ENCODE results near the gene DENND1B. TPM values are rescaled to one million over a fixed set of nuclear protein-coding genes. Genes with fewer than 3 reads are reported as not detected.

DENND1B gene
- total RNA-seq, 2 experiments from 2014 or later, result 22.5 to 27.9 TPM

DNA sequence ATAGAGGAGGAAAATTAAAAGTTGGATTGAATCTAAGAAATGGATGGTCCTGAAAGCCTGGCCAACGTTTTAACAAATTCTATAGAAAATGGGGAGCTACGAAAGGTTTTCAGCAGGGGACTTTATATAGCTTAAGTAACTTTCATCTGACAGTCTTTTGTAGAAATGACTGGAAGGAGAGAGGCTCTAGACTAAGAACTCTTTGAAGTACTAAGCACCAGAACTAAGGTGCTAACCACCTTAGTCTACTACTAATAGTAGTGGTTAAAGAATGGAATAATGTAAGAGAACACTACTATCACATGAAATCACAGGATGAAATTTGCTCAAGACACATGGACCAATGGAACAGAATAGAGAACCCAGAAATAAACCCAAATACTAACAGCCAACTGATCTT, 126.1 kb downstream of the DENND1B start:
- H3K4me3 Mint-ChIP-seq, result no peak overlapping the region
- H3K4me1 Mint-ChIP-seq (ENCODE audit: low read depth), result no peaks in the 10 kb centered on the region
- POLR2A ChIA-PET, result no interaction called here
- no peaks in the 10 kb centered on the region for H3K9me3 Mint-ChIP-seq (ENCODE audit: insufficient read depth)
- H3K36me3 Mint-ChIP-seq (ENCODE audit: low read depth), result peaks cover 9% of the 10 kb centered on the region
- no peak overlapping the region for H3K27ac Mint-ChIP-seq
- no peaks in the 10 kb centered on the region for H3K27me3 Mint-ChIP-seq (ENCODE audit: low read depth)
- DNase-seq (no peak), ATAC-seq (no peak)
- CTCF ChIA-PET, result interaction anchor here (2.6 kb wide), 1 partner anchor 220 kb away, joined by 7 read pairs; no protein-coding TSS in a partner anchor

DNA sequence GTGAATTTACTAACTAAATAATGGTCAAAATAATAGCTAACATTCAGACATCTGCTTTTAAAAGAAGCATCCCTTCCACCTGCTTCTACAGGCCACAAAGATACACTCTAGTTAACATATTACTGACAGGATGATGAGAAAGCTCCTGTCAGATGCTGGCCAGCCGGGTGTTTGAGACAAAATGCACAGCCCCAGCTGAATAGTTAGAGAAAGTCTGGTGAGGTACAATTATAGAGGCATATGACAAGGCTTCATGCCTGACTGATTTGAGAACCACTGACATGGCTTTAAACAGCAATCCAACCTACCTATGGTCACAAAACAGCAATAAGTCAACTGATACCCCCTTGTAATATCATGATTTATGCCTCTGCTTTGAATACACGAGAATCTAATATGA, 137.0 kb downstream of the DENND1B start:
- ATAC-seq (no peak), DNase-seq (no peak)
- no peaks in the 10 kb centered on the region for H3K9me3 Mint-ChIP-seq (ENCODE audit: insufficient read depth)
- no peak overlapping the region for H3K4me3 Mint-ChIP-seq
- CTCF ChIA-PET, result interaction anchor here (0.9 kb wide), 1 partner anchor 230 kb away, joined by 3 read pairs; no protein-coding TSS in a partner anchor
- peaks cover 25% of the 10 kb centered on the region for H3K36me3 Mint-ChIP-seq (ENCODE audit: low read depth)
- H3K27ac Mint-ChIP-seq, result no peak overlapping the region
- no peaks in the 10 kb centered on the region for H3K4me1 Mint-ChIP-seq (ENCODE audit: low read depth)
- no peaks in the 10 kb centered on the region for H3K27me3 Mint-ChIP-seq (ENCODE audit: low read depth)
- POLR2A ChIA-PET, result no interaction called here

DNA sequence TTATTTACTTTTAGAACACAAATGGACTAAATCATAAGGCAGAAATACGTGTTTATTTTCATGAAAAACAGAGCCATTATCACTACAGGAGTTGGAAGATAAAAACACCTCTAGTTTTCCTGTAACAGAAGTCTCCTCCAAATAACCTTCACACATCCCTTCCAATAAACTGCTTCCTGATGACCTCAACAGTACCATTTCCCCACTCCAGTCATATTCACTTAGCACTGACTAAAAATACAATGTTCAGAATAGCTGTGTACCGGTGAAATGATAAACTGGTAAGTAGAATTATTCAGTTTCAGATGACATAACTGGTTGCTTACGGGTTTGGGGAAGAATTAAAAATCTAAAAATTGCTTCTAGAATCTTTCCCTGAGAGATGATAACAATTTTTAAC, 137.9 kb downstream of the DENND1B start:
- Mint-ChIP-seq H3K27ac (no peak overlapping the region), H3K36me3 (ENCODE audit: low read depth) (peaks cover 28% of the 10 kb centered on the region), H3K9me3 (ENCODE audit: insufficient read depth) (no peaks in the 10 kb centered on the region), H3K4me3 (no peak overlapping the region), H3K27me3 (ENCODE audit: low read depth) (no peaks in the 10 kb centered on the region), H3K4me1 (ENCODE audit: low read depth) (no peaks in the 10 kb centered on the region)
- DNase-seq, result no peak
- ChIA-PET CTCF (interaction anchor here (0.9 kb wide), 1 partner anchor 231 kb away, joined by 3 read pairs; no protein-coding TSS in a partner anchor), POLR2A (no interaction called here)
- no peak for ATAC-seq

DNA sequence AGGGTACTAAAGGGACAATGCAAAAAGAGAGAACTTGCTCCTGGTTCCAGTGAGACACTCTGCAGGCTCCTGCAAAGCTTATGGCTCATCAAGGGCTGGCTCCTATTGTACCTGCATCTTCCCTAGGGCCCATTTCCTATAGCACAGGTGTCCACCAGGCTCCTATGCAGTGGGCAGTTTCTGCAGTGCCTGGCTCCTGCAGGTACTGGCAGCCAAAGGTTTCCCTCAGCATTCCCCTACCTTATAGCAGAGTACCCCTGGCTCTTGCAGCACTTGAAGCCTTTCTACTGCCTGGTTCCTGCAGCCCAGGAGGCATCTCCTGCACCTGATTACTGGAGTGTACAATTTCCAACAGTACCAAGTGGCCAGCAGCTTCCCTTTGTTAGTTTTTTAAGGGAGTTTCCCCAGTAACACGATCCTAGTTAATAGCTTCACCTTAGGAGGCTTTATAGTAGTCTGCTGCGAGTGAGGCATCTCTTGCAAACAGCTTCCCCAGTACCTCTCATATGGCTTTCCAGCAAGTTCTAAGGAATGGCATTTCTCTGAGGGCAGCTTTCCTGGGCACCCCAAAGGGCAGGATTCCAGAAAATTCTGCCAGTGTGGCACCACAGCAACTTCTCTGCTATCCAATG, 141.7 kb downstream of the DENND1B start:
- no peak for ATAC-seq
- peaks cover 34% of the 10 kb centered on the region for H3K36me3 Mint-ChIP-seq (ENCODE audit: low read depth)
- H3K9me3 Mint-ChIP-seq (ENCODE audit: insufficient read depth), result peaks cover 4% of the 10 kb centered on the region
- ChIA-PET POLR2A (no interaction called here), CTCF (interaction anchor here (0.9 kb wide), 1 partner anchor 235 kb away, joined by 3 read pairs; no protein-coding TSS in a partner anchor)
- H3K4me1 Mint-ChIP-seq (ENCODE audit: low read depth), result no peaks in the 10 kb centered on the region
- no peak overlapping the region for H3K4me3 Mint-ChIP-seq
- H3K27ac Mint-ChIP-seq, result no peak overlapping the region
- no peak for DNase-seq
- H3K27me3 Mint-ChIP-seq (ENCODE audit: low read depth), result no peaks in the 10 kb centered on the region

DNA sequence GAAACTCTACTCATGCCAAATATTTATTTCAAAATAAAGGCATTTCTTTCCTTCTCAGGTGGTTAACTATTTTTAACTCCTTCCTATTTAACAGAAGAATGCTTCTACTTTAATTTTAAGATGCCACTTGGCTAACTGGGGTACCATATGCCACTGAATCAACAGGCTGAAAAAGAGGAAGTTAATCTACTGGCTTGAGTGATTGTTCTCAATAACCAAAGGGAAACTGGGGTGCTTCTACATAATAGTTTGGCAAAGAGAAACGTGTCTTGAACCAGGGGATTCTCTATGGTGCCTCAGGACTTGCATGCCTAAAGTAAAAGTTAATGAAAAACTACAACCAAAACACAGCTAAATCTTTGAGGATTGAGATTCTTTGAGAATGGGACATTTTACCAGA, 142.6 kb downstream of the DENND1B start:
- Mint-ChIP-seq H3K36me3 (ENCODE audit: low read depth) (peaks cover 39% of the 10 kb centered on the region), H3K4me3 (no peak overlapping the region), H3K4me1 (ENCODE audit: low read depth) (no peaks in the 10 kb centered on the region), H3K27ac (no peak overlapping the region), H3K9me3 (ENCODE audit: insufficient read depth) (peaks cover 4% of the 10 kb centered on the region), H3K27me3 (ENCODE audit: low read depth) (no peaks in the 10 kb centered on the region)
- CTCF ChIA-PET, result no interaction called here
- no peak for DNase-seq
- ATAC-seq, result no peak
- POLR2A ChIA-PET, result no interaction called here

DNA sequence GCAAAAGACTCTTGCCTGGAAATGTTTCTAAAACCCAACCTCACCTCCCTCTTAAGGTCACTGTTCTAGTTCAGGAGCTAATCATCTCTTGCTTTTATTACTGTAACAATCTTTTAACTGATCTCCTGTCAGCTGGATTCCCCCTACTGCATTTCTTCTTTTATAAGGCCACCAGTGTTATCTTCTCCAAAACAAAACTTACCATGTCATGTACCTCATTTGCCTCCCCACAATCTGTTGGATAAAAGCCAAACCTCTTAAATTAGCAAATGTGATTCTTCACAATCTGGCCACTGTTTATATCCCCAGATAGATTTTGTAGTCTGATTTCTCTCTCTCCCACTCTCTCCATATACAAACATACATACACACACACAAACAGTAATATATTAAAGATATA, 143.3 kb downstream of the DENND1B start:
- ChIA-PET CTCF (no interaction called here), POLR2A (interaction anchor here (0.6 kb wide), 1 partner anchor 104 kb away, joined by 4 read pairs; no protein-coding TSS in a partner anchor)
- Mint-ChIP-seq H3K4me3 (no peak overlapping the region), H3K36me3 (ENCODE audit: low read depth) (peaks cover 37% of the 10 kb centered on the region), H3K9me3 (ENCODE audit: insufficient read depth) (peaks cover 4% of the 10 kb centered on the region), H3K27ac (no peak overlapping the region), H3K4me1 (ENCODE audit: low read depth) (no peaks in the 10 kb centered on the region), H3K27me3 (ENCODE audit: low read depth) (no peaks in the 10 kb centered on the region)
- ATAC-seq (no peak), DNase-seq (no peak)

DNA sequence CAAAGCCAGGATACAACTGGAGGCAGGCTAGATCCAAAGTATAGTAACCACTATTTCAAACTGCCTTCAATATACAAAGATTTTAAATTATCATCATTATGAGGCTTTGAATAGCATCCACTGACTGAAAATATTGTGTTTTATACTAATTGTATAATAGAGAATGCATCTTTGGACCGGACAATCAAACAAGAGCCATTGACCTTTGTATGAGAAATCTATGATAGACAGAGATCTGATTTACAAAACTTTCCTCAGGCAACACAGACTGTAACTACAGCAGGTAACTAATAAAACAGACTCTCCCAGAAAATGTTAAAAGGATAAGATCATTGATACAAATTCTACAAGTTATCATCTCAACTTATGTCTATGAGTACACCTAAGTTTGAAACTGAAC, 152.9 kb downstream of the DENND1B start:
- H3K4me1 Mint-ChIP-seq (ENCODE audit: low read depth), result no peaks in the 10 kb centered on the region
- no peaks in the 10 kb centered on the region for H3K9me3 Mint-ChIP-seq (ENCODE audit: insufficient read depth)
- ChIA-PET POLR2A (no interaction called here), CTCF (no interaction called here)
- no peaks in the 10 kb centered on the region for H3K27me3 Mint-ChIP-seq (ENCODE audit: low read depth)
- DNase-seq, result no peak
- H3K36me3 Mint-ChIP-seq (ENCODE audit: low read depth), result peaks cover 4% of the 10 kb centered on the region
- no peak overlapping the region for H3K4me3 Mint-ChIP-seq
- no peak for ATAC-seq
- H3K27ac Mint-ChIP-seq, result no peak overlapping the region

DNA sequence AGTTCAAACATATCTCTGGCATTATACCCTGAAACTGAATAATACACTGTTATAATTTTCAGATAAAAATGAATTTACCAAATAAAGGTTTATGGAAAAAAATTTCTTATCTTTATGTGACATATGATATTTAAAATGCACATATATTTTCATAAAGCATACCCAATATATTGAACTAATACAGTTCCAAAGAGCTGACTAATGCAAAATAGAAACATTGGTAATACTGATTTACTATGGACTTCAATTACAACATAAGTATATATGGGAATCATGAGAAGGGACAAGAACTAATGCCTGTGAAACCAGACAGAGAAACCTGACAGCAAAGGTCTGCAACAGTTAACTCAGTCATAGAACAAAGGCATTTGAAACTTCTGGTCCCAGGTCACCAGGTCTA, 153.5 kb downstream of the DENND1B start:
- DNase-seq, result no peak
- Mint-ChIP-seq H3K27me3 (ENCODE audit: low read depth) (no peaks in the 10 kb centered on the region), H3K9me3 (ENCODE audit: insufficient read depth) (no peaks in the 10 kb centered on the region), H3K4me1 (ENCODE audit: low read depth) (no peaks in the 10 kb centered on the region), H3K4me3 (no peak overlapping the region), H3K27ac (no peak overlapping the region), H3K36me3 (ENCODE audit: low read depth) (peaks cover 4% of the 10 kb centered on the region)
- CTCF ChIA-PET, result no interaction called here
- POLR2A ChIA-PET, result no interaction called here
- ATAC-seq, result no peak

DNA sequence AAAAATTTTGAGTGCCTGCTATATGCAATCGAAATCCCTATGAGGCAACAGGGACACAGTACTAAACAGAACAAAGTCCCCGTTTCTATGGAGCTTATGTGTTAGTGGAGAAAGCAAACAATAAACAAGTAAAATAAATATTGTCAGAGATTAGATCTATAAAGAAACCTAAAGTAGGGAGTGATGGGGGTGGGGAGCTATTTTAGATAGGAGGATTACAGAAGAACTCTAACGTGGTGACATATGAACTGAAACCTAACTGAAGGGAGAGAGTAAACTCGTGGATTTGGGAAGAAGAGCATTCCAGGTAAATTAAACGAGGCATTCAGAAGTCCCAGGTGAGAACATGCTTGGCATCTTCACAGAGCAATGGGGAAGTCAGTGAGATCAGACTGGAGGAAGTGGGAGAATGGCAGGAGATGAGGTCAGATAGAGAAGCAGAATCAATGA, 154.5 kb downstream of the DENND1B start:
- CTCF ChIA-PET, result interaction anchor here (3.6 kb wide), 1 partner anchor 249 kb away, joined by 49 read pairs; no protein-coding TSS in a partner anchor
- ATAC-seq (no peak), DNase-seq (no peak)
- Mint-ChIP-seq H3K36me3 (ENCODE audit: low read depth) (no peaks in the 10 kb centered on the region), H3K27me3 (ENCODE audit: low read depth) (no peaks in the 10 kb centered on the region), H3K9me3 (ENCODE audit: insufficient read depth) (no peaks in the 10 kb centered on the region), H3K27ac (no peak overlapping the region), H3K4me3 (no peak overlapping the region), H3K4me1 (ENCODE audit: low read depth) (no peaks in the 10 kb centered on the region)
- POLR2A ChIA-PET, result no interaction called here

DNA sequence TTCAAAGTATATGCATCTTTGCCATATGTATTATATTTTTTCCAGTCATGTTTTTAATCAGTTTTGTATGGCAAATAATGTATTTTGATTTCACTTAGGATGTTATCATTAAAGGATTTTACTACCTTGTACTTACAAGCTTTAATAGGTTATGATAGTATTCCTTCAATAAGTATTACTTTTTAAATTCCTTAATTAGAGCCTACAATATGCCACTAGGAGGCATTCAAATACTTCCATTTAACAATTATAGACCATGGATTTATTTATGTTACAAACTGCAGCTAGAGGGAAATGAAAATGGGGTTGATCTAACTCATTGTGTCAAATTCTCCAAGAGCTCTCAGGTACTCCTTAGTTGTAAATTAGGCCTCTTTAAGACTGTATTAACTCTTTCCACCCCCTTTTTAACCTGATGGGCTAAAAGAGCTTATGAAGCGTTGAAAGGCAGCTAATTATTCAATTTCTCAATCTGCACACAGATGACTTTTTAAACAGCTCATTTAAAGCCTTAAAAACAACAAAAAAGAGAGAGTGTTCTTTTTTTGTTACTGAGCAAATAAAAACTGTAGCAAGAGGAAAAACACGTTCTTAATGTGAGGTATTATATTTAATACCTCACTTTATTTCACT, 156.2 kb downstream of the DENND1B start:
- Mint-ChIP-seq H3K27ac (no peak overlapping the region), H3K4me1 (ENCODE audit: low read depth) (no peaks in the 10 kb centered on the region), H3K4me3 (no peak overlapping the region), H3K27me3 (ENCODE audit: low read depth) (no peaks in the 10 kb centered on the region), H3K36me3 (ENCODE audit: low read depth) (peaks cover 3% of the 10 kb centered on the region), H3K9me3 (ENCODE audit: insufficient read depth) (no peaks in the 10 kb centered on the region)
- ATAC-seq (no peak), DNase-seq (no peak)
- POLR2A ChIA-PET, result no interaction called here
- CTCF ChIA-PET, result interaction anchor here (0.6 to 3.6 kb wide), 6 partner anchors 57 to 311 kb away, joined by 3 to 49 read pairs (median 4); partner anchors contain the start of gene C1orf53

DNA sequence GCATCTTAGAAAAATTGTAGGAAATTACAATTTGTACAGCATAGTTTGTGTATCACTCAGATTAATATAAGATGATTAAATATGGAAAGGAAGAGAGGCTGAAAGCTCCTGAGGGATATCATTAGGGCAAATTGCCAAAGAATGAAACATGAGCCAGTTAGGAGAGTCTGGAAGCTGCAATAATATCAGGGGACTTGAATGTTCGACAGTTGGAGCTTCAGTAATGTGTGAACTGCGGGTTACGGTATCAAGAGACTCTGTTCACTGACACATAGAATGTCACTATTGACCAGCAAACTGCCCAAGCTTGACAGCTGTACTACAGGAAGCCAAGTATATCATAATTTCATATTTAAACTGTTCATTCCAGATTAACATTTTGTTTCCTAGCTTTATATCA, 157.2 kb downstream of the DENND1B start:
- ChIA-PET POLR2A (no interaction called here), CTCF (interaction anchor here (0.9 to 3.7 kb wide), 7 partner anchors 251 to 306 kb away, joined by 3 to 49 read pairs (median 4); partner anchors contain the start of gene C1orf53)
- H3K9me3 Mint-ChIP-seq (ENCODE audit: insufficient read depth), result no peaks in the 10 kb centered on the region
- peaks cover 3% of the 10 kb centered on the region for H3K36me3 Mint-ChIP-seq (ENCODE audit: low read depth)
- ATAC-seq, result no peak
- no peak overlapping the region for H3K27ac Mint-ChIP-seq
- no peaks in the 10 kb centered on the region for H3K27me3 Mint-ChIP-seq (ENCODE audit: low read depth)
- H3K4me1 Mint-ChIP-seq (ENCODE audit: low read depth), result no peaks in the 10 kb centered on the region
- no peak for DNase-seq
- no peak overlapping the region for H3K4me3 Mint-ChIP-seq

DNA sequence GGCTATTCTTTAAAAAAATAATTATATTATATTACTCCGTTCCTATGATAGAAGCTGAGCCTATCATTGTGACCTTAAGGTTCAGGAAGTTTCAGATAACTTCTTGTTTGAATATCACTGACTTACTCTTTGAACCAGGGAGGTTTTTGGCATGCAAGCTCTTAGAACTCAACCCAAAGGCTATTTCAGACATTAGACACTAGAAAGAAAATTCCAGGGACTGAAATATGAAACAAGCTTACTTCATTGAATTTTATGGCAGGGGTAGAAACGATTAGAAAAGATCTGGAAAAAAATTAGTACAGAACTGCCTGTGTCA, 159.6 kb downstream of the DENND1B start:
- CTCF ChIA-PET, result interaction anchor here (0.6 to 3.7 kb wide), 10 partner anchors 10 to 851 kb away, joined by 3 to 40 read pairs (median 4); no protein-coding TSS in a partner anchor
- POLR2A ChIA-PET, result no interaction called here
- H3K4me1 Mint-ChIP-seq (ENCODE audit: low read depth), result no peaks in the 10 kb centered on the region
- H3K9me3 Mint-ChIP-seq (ENCODE audit: insufficient read depth), result no peaks in the 10 kb centered on the region
- no peaks in the 10 kb centered on the region for H3K27me3 Mint-ChIP-seq (ENCODE audit: low read depth)
- no peak for DNase-seq
- no peak for ATAC-seq
- H3K27ac Mint-ChIP-seq, result no peak overlapping the region
- H3K36me3 Mint-ChIP-seq (ENCODE audit: low read depth), result peaks cover 3% of the 10 kb centered on the region
- no peak overlapping the region for H3K4me3 Mint-ChIP-seq

Data from activated CD8-positive, alpha-beta T cell treated with anti-CD3 and anti-CD28 coated beads, Interleukin-2, amount 10 ng/mL, durations not matched to agents 7 days and 5 days (primary cell).